Activated CD8-positive, alpha-beta T cell treated with anti-CD3 and anti-CD28 coated beads, Interleukin-2, amount 10 ng/mL, durations not matched to agents 7 days and 5 days (primary cell): ENCODE data around the gene VSIR. TPM values are rescaled to one million over a fixed set of nuclear protein-coding genes. Genes with fewer than 3 reads are reported as not detected.

Experiments used
- ATAC-seq: fragments of 150-1000 bp; cut with Tn5 transposase; one replicate; pipeline ENCODE4 v1.10.0; 2021; ENCODE audit warnings: moderate library complexity
- CTCF ChIA-PET: fragments of 350-600 bp; sonication (Branson Sonifier 250); formaldehyde crosslinking; loops from one replicate; lab custom pipeline; 2021; ENCODE audit warnings: antibody characterized with exemption; lab: Charles Lee
- POLR2A ChIA-PET: fragments of 350-600 bp; sonication (Branson Sonifier 250); formaldehyde crosslinking; loops from one replicate; lab custom pipeline; 2021; ENCODE audit warnings: antibody characterized with exemption; lab: Charles Lee
- DNase-seq: peaks from one replicate; pipeline ENCODE4 v3.0.0-alpha.2; 2020
- H3K27ac Mint-ChIP-seq: one replicate; pipeline ENCODE4 v1.8.0; 2021; ENCODE audit warnings: mild to moderate bottlenecking, mixed read lengths
- H3K27me3 Mint-ChIP-seq: one replicate; pipeline ENCODE4 v1.8.0; 2021; ENCODE audit warnings: low read depth, mixed read lengths
- H3K36me3 Mint-ChIP-seq: one replicate; pipeline ENCODE4 v1.8.0; 2021; ENCODE audit warnings: low read depth, mixed read lengths
- H3K4me1 Mint-ChIP-seq: one replicate; pipeline ENCODE4 v1.8.0; 2021; ENCODE audit warnings: low read depth, mixed read lengths
- H3K4me3 Mint-ChIP-seq: one replicate; pipeline ENCODE4 v1.8.0; 2021; ENCODE audit warnings: mild to moderate bottlenecking, mixed read lengths
- H3K9me3 Mint-ChIP-seq: one replicate; pipeline ENCODE4 v1.8.0; 2022; ENCODE audit warnings: mixed read lengths; ENCODE audit not compliant: insufficient read depth
- total RNA-seq, 2 experiments: library from RNA; stranded (reverse); gene quantifications; one replicate each; pipeline ENCODE4 v1.2.3, GENCODE V29; 2021

The VSIR gene
- total RNA-seq, 2 experiments from 2014 or later, result 127 to 133 TPM

DNA sequence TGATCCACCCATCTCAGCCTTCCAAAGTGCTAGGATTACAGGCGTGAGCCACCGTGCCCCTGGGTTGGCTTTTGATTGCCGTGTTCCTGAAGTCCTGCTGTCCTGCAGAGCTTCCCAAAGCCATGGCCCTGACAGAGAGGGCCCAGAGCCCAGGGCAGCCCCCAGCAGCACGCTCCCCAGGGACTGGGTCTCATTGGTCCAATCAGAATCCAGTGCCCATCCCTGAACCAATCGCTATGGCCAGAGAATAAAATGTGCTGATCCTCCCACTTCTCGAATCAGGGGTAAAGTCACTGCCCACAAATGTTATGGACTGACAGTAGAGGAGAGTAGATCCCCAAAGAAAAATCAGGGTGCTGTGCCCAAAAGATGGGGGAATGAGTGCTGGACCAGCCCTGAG, 48.8 kb downstream of the VSIR start:
- Mint-ChIP-seq H3K27ac (peak overlapping the region; percentile 70), H3K4me3 (no peak overlapping the region), H3K9me3 (no peaks in the 10 kb centered on the region), H3K36me3 (no peaks in the 10 kb centered on the region), H3K4me1 (peaks cover 73% of the 10 kb centered on the region), H3K27me3 (no peaks in the 10 kb centered on the region)
- DNase-seq, result no peak
- no peak for ATAC-seq
- POLR2A ChIA-PET, result interaction anchor here (1.4 to 10.0 kb wide), 3 partner anchors 12 to 47 kb away, joined by 3 to 87 read pairs (median 4); partner anchors contain the start of gene VSIR
- CTCF ChIA-PET, result interaction anchor here (0.8 to 11.5 kb wide), 7 partner anchors 7 to 87 kb away, joined by 4 to 186 read pairs (median 25); partner anchors contain the start of gene VSIR

DNA sequence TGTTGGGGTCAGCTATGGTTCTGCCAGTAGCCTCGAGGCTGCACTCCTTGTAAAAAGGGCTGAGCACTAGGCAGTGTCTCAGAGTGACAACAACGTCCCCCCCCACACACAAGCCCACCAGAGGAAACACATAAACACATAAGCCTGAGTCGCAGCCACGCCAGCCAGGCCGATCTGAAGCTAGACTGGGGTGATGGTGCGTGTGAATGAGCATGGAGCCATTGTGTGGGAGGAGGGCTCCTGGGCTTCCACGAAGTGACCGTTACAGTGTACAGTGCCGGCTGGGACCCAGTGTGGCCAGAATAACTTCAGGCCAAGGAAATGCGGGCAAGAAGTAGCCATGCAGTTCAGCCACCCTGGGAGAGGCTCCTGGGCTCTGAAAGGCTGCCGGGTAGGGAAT, 50.0 kb downstream of the VSIR start:
- H3K4me1 Mint-ChIP-seq, result peaks cover 61% of the 10 kb centered on the region

DNA sequence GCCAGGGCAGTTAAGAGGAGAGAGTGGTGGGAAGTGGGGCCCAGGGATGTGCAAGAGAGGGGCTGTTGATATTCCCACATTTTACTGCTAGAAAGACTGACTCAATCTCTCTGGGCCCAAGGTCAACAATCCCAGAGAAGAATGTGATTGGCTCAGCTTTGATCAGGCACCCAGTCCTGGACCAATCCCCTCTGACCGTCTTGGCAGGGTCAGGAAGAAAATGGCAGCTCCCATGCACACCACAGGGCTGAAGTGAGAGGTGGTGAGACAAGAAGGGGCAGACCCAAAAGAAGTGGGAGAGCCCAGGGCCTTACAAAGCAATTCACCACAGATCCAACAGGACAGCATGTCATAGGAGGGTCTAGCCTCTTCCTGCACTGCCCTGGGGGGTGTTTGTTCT, 50.5 kb downstream of the VSIR start:
- DNase-seq, result no peak
- POLR2A ChIA-PET, result interaction anchor here (0.6 to 1.5 kb wide), 2 partner anchors 34 to 51 kb away, joined by 3 read pairs; no protein-coding TSS in a partner anchor
- CTCF ChIA-PET, result interaction anchor here (1.2 to 11.5 kb wide), 5 partner anchors 10 to 50 kb away, joined by 3 to 186 read pairs (median 4); partner anchors contain the start of gene VSIR
- Mint-ChIP-seq H3K4me3 (no peak overlapping the region), H3K36me3 (no peaks in the 10 kb centered on the region), H3K9me3 (no peaks in the 10 kb centered on the region), H3K27ac (peak overlapping the region; percentile 73), H3K27me3 (no peaks in the 10 kb centered on the region), H3K4me1 (peaks cover 56% of the 10 kb centered on the region)
- ATAC-seq, result no peak

More for the DNA sequence above, 50.0 kb downstream of the VSIR start:
- DNase-seq (no peak), ATAC-seq (no peak)
- CTCF ChIA-PET, result interaction anchor here (1.2 to 11.5 kb wide), 4 partner anchors 11 to 49 kb away, joined by 3 to 186 read pairs (median 4); partner anchors contain the start of gene VSIR
- POLR2A ChIA-PET, result interaction anchor here (0.6 to 1.7 kb wide), 5 partner anchors 9 to 50 kb away, joined by 3 to 4 read pairs (median 3); no protein-coding TSS in a partner anchor
- no peak overlapping the region for H3K4me3 Mint-ChIP-seq
- H3K9me3 Mint-ChIP-seq, result no peaks in the 10 kb centered on the region
- no peaks in the 10 kb centered on the region for H3K27me3 Mint-ChIP-seq
- peak overlapping the region; percentile 11 for H3K27ac Mint-ChIP-seq
- H3K36me3 Mint-ChIP-seq, result no peaks in the 10 kb centered on the region

DNA sequence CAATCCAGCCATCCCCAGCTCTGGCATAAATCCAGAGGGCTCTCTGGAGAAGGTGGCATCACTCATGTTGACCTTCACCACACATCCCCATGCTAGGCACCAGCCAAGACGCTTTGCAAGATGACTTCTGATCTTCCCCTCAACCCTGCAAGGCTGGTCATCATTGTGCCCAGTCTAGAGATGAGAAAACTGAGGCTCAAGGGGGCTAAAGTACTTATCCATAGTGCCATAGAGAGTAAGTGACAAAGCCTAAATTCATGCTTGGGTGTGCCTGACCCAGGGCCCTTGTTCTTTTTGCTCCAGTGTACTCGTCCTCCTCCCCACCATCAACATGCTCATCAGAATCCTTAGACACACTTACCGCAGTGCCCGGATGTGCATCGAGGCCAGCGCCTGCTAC, 52.0 kb downstream of the VSIR start:
- Mint-ChIP-seq H3K27me3 (no peaks in the 10 kb centered on the region), H3K4me1 (peaks cover 41% of the 10 kb centered on the region), H3K36me3 (no peaks in the 10 kb centered on the region), H3K4me3 (no peak overlapping the region), H3K27ac (no peak overlapping the region), H3K9me3 (no peaks in the 10 kb centered on the region)
- POLR2A ChIA-PET, result interaction anchor here (0.9 kb wide), 1 partner anchor 15 kb away, joined by 3 read pairs; no protein-coding TSS in a partner anchor
- no peak for ATAC-seq
- DNase-seq, result no peak
- CTCF ChIA-PET, result interaction anchor here (1.4 to 2.0 kb wide), 2 partner anchors 24 to 52 kb away, joined by 5 to 7 read pairs; partner anchors contain the start of gene VSIR

DNA sequence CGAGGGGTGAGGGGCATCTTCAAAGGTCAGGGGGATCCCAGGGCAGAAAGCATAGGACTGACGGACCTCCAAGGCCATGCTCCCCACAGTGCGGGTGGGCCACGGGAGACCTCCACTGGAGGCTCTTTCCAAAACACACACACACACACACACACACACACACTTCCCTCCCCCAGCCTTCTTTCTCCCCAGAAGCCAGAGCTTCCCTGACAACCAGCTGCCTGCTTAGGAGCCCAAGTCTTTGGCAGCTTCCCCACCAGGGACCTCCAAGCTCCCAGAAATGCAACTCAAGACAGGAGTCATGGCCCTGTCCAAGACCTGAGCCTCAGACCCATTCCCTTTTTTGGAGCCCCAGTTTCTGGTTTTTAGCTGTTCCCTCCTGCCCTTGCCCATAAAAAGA, 53.0 kb downstream of the VSIR start:
- Mint-ChIP-seq H3K36me3 (no peaks in the 10 kb centered on the region), H3K4me1 (peaks cover 36% of the 10 kb centered on the region), H3K27me3 (no peaks in the 10 kb centered on the region), H3K27ac (peak overlapping the region; percentile 49), H3K4me3 (no peak overlapping the region), H3K9me3 (no peaks in the 10 kb centered on the region)
- DNase-seq (no peak), ATAC-seq (no peak)
- POLR2A ChIA-PET, result interaction anchor here (0.9 kb wide), 1 partner anchor 16 kb away, joined by 3 read pairs; no protein-coding TSS in a partner anchor
- CTCF ChIA-PET, result interaction anchor here (0.7 to 2.0 kb wide), 4 partner anchors 9 to 53 kb away, joined by 3 to 7 read pairs (median 4); partner anchors contain the start of gene VSIR

DNA sequence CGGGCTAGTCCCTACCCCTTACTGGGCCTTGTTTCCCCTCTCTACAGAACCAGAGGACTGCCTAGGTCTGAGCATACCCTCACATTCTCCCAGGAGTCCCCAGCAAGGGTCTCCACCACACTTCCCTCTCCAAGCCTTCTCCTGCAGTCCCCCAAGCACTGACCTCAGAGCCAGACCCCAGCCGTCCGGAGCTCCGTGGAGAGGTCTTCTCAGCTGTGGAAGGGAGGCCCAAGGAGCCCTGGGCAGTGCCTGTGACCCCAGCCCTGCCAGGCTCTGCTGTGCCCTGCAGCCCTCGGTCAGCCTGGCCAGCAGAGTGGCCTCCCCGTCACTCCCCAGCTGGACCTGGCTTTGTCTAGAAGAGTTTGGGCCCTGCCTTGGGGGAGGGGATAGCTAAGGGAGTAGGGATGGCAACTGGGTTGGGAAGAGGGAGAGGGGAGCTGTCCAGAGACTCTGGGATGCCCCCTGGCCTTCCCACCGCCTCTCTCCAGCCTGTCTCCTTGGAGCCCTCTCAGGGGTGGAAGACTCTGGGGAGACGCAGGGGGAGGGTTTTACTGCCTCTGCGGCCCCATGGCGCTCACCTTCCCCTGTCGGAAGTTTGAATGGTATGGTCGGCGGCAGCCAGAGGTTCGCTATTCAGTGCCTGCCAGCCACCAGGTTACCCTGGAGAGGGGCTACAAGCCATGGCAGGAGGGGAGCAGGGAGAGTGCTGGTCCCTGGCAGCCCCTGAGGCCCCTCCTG, 53.7 kb downstream of the VSIR start, which contains the start of gene C10orf105:
Gene C10orf105 (minus strand): TSS at position 315 of the 738 bp plus-strand sequence. CDS start 3,441 bp downstream, outside the sequence.
- peaks cover 35% of the 10 kb centered on the region for H3K4me1 Mint-ChIP-seq
- no peaks in the 10 kb centered on the region for H3K9me3 Mint-ChIP-seq
- no peak for ATAC-seq
- H3K27ac Mint-ChIP-seq, result peak within 1 kb of the TSS; percentile 49
- ChIA-PET CTCF (interaction anchor here (0.7 to 1.9 kb wide), 4 partner anchors 8 to 27 kb away, joined by 3 to 8 read pairs (median 4); no protein-coding TSS in a partner anchor), POLR2A (interaction anchor here (0.7 kb wide), 1 partner anchor 18 kb away, joined by 4 read pairs; no protein-coding TSS in a partner anchor)
- no peak within 1 kb of the TSS for H3K4me3 Mint-ChIP-seq
- H3K27me3 Mint-ChIP-seq, result no peaks in the 10 kb centered on the region
- no peaks in the 10 kb centered on the region for H3K36me3 Mint-ChIP-seq
- DNase-seq, result no peak

DNA sequence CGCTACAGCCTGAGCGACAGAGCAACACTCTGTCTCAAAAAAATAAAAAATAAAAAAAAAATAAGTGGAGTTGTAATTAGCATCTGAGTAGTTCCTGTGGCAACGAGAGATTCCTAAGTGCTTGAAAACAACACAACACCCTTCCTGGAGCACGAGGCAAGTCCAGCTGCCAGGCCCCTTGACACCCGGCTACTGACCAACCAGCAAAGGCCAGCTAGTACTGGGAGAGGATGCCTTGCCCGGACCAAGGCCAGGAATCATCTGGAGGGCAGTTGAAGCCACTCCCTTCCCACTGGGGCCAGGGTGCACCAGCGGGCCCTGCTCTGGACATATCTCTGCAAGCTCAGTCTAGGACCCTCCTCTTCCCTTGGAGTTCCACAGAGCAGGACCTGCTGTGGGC, 54.3 kb downstream of the VSIR start:
- H3K27ac Mint-ChIP-seq, result no peak overlapping the region
- H3K4me3 Mint-ChIP-seq, result no peak overlapping the region
- H3K9me3 Mint-ChIP-seq, result no peaks in the 10 kb centered on the region
- H3K4me1 Mint-ChIP-seq, result peaks cover 35% of the 10 kb centered on the region
- no peak for DNase-seq
- ATAC-seq, result no peak
- peaks cover 3% of the 10 kb centered on the region for H3K36me3 Mint-ChIP-seq
- ChIA-PET POLR2A (interaction anchor here (0.7 kb wide), 1 partner anchor 19 kb away, joined by 4 read pairs; no protein-coding TSS in a partner anchor), CTCF (interaction anchor here (1.9 kb wide), 1 partner anchor 11 kb away, joined by 8 read pairs; no protein-coding TSS in a partner anchor)
- H3K27me3 Mint-ChIP-seq, result no peaks in the 10 kb centered on the region

DNA sequence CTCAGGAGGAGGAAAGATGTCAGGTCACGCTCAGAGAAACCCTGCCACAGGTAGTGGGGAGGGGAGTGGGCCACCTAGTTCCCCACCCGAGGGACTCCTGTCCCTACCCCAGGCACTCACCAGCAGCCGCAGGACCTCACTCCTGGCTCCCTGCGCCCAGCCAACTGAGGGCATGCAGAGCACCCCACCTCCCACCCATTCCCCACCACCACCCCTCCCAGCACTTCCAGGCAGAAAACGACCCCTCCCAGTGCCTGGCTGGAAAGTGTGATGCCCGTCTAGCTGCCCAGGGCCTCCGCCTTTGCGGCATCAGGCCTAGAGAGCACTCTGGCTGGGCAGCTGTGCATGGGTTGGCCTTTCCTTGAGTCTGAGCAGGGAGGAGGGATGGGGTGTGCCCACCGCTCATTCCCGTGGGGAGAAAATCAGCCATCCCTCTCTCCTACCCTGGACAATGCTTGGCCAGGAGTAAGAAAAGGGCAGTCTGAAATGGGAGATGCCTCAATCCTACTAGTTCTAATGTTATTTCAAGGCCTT, 55.1 kb downstream of the VSIR start:
- Mint-ChIP-seq H3K36me3 (peaks cover 3% of the 10 kb centered on the region), H3K4me3 (no peak overlapping the region), H3K9me3 (no peaks in the 10 kb centered on the region), H3K4me1 (peaks cover 35% of the 10 kb centered on the region), H3K27me3 (no peaks in the 10 kb centered on the region), H3K27ac (no peak overlapping the region)
- ChIA-PET POLR2A (no interaction called here), CTCF (interaction anchor here (1.4 to 7.3 kb wide), 5 partner anchors 8 to 55 kb away, joined by 4 to 50 read pairs (median 8); partner anchors contain the start of gene VSIR)
- DNase-seq (no peak), ATAC-seq (no peak)

DNA sequence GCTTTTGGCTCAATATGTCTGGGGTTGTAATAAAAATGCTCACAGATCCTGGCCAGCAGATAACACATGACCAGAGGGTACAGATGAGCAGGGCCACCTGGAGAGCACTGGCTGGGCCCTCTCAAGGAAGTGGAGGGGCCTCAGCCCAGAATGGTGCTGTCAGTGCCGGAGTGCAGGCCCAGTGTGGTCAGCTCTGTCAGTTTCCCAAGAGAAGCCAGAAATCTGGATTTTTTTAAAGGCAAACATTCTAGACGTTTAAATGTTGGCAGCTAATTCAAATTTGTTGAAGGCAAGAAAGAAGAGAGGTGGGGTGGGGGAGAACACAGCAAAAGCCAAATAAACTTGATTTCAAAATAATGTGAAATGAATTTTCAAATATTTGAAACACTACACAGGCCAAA, 55.8 kb downstream of the VSIR start:
- Mint-ChIP-seq H3K4me1 (peaks cover 36% of the 10 kb centered on the region), H3K9me3 (no peaks in the 10 kb centered on the region), H3K4me3 (no peak overlapping the region), H3K36me3 (peaks cover 3% of the 10 kb centered on the region), H3K27me3 (no peaks in the 10 kb centered on the region), H3K27ac (peak overlapping the region; percentile 32)
- DNase-seq (no peak), ATAC-seq (no peak)
- POLR2A ChIA-PET, result no interaction called here
- CTCF ChIA-PET, result interaction anchor here (0.8 to 7.3 kb wide), 8 partner anchors 9 to 56 kb away, joined by 3 to 50 read pairs (median 8); partner anchors contain the start of gene VSIR

DNA sequence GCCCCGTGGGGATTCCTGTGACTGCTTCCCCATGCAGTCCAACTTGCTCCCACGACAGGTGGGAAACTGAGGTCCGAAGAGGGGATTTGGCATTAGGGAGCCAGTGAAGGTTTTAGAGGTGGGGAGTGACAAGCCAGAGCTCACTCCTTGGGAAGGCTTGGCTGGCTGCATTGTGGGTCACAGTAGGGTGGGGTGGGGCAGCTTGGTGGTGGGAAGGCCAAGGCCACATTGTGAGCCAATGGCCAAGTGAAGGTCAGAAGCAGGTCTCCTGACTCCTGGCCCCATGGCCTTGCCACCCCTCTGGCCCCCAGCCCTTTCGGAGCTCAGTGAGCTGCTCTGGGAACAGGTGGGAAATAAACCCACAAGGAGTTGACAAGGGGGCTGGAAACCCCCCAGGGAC, 56.3 kb downstream of the VSIR start:
- CTCF ChIA-PET, result interaction anchor here (0.8 to 7.3 kb wide), 7 partner anchors 9 to 57 kb away, joined by 3 to 50 read pairs (median 8); partner anchors contain the start of gene VSIR
- POLR2A ChIA-PET, result no interaction called here
- Mint-ChIP-seq H3K9me3 (no peaks in the 10 kb centered on the region), H3K4me1 (peaks cover 39% of the 10 kb centered on the region), H3K27ac (no peak overlapping the region), H3K36me3 (peaks cover 3% of the 10 kb centered on the region), H3K4me3 (no peak overlapping the region), H3K27me3 (no peaks in the 10 kb centered on the region)
- no peak for DNase-seq
- ATAC-seq, result no peak

DNA sequence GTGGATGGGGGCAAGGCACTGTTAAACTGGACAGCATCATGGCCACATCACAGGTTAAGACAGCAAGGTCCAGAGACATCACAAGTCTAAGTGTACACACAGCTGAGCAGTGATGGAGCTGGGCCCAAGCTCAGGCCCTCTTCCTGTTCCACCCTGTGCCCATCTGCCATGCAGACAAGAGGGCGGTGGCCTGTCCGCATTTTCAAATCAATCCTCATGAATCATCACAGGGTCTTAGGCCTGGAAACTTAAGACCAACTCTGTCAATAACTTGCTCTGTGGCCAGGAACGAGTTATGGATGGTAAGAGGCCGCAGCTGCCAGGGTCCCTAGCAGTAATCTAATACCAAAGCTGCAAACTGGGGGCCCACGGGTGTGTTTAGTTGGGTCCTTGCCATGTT, 56.9 kb downstream of the VSIR start:
- no peaks in the 10 kb centered on the region for H3K27me3 Mint-ChIP-seq
- CTCF ChIA-PET, result interaction anchor here (0.7 to 7.3 kb wide), 6 partner anchors 8 to 96 kb away, joined by 3 to 50 read pairs (median 8); partner anchors contain the start of gene VSIR
- POLR2A ChIA-PET, result no interaction called here
- DNase-seq, result no peak
- peaks cover 3% of the 10 kb centered on the region for H3K36me3 Mint-ChIP-seq
- no peak for ATAC-seq
- no peak overlapping the region for H3K4me3 Mint-ChIP-seq
- H3K9me3 Mint-ChIP-seq, result no peaks in the 10 kb centered on the region
- H3K27ac Mint-ChIP-seq, result no peak overlapping the region
- H3K4me1 Mint-ChIP-seq, result peaks cover 45% of the 10 kb centered on the region
